Transverse colon (tissue), 4 donors: Measurements from ENCODE around the gene PLEKHG2.

Experiments used
- CTCF ChIP-seq, 5 experiments: fragments of 200-600 bp in 3 of 5; fragments of 450-650 bp in 2 of 5; sonication (generic) in 3 of 5; IDR thresholded peaks; 1 replicate in 2 of 5; 2 replicates in 3 of 5; pipeline ENCODE4 v1.5.1; 2016 to 2017; ENCODE audit warnings: antibody characterized with exemption in 5 of 5, inconsistent platforms in 3 of 5, mild to moderate bottlenecking in 2 of 5, moderate library complexity in 1 of 5
- EP300 ChIP-seq: sonication (generic); formaldehyde crosslinking; IDR thresholded peaks from one replicate; pipeline ENCODE4 v1.6.1; 2017; ENCODE audit warnings: antibody characterized with exemption, low read depth
- POLR2A ChIP-seq: fragments of 450-650 bp; IDR thresholded peaks from one replicate; pipeline ENCODE4 v1.6.1; 2016; ENCODE audit warnings: antibody characterized with exemption, mild to moderate bottlenecking, moderate library complexity
- POLR2AphosphoS5 ChIP-seq, 3 donors: sonication (generic); formaldehyde crosslinking; IDR thresholded peaks; one replicate each; pipeline ENCODE4 v1.6.1; 2016; ENCODE audit warnings: antibody characterized with exemption in 3 of 3

- TF ChIP-seq CTCF (IDR thresholded peaks at IDR 0.05) (no peak), POLR2A (no peak), POLR2AphosphoS5 (IDR thresholded peaks at IDR 0.05) (no peak), EP300 (no peak)
Measured at GRCh38 chr19:39407410-39407659, 5.1 kb upstream of the PLEKHG2 start.
